Astrocyte of the spinal cord (primary cell): Measurements from ENCODE around the gene SEPSECS.
A peak's percentile ranks its signal among the peaks of the same experiment; 100 is the strongest.

Experiments
- DNase-seq: peaks from one replicate; pipeline ENCODE4 v3.0.0; 2011; ENCODE audit warnings: low read depth, low spot score
- H3K4me3 ChIP-seq: 2 replicates; pipeline ENCODE4 v1.5.1; 2011; ENCODE audit warnings: low read depth, mild to moderate bottlenecking, low read length, moderate library complexity
- in situ Hi-C: cut with HindIII; loops from 2 replicates; pipeline ENCODE4 v1.10.0; 2017; ENCODE audit warnings: low sequenced_read_pairs
- TF ChIP-seq, protein P1 (sequence below): IDR thresholded peaks from 2 replicates; pipeline ENCODE4 v1.5.1; 2012; ENCODE audit warnings: low read depth, mild to moderate bottlenecking, low read length, inconsistent platforms

Gene SEPSECS

DNA sequence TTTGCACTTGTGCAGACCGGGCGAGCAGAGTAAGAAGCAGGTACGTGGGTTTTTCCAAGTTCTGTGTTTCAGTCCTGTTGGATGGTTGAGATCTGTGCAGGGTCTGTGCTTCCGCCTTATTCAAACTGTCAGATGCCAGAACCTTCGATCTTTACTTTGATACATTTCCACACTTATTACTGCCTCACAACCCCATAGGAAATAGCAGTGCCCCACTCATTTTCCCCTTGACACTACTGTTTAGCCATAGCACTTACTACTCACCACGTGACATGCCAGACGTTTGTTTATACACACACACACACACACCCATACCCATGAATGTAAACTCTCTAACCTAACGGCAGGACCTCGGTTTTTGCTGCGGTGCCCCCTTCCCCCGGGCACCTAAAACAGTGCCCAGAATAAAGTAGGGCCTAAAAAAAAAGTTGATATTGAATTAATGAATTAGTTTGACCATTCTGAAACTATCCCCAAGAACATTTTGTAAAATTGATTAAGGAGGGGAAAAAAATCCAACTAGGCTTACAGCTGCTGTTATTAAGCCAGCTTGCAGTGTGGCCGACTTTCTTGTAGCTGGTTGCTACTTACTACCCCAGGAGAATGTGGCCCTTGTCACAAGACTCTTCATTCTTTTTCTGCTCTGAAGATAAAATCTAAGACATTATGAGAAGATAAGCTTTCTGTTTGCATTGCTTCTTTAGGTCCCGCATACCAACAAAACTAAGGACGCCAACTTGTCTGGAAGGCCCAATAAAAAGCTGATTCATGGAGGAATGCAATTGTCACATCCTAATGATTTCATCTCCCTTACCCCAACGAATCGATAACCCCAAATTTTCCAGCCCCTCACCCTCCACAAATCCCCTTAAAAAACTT, 704 bp upstream of the SEPSECS start:
- peak; percentile 21 for DNase-seq
- in situ Hi-C loops = no loop called here
- TF ChIP-seq, protein P1, sequence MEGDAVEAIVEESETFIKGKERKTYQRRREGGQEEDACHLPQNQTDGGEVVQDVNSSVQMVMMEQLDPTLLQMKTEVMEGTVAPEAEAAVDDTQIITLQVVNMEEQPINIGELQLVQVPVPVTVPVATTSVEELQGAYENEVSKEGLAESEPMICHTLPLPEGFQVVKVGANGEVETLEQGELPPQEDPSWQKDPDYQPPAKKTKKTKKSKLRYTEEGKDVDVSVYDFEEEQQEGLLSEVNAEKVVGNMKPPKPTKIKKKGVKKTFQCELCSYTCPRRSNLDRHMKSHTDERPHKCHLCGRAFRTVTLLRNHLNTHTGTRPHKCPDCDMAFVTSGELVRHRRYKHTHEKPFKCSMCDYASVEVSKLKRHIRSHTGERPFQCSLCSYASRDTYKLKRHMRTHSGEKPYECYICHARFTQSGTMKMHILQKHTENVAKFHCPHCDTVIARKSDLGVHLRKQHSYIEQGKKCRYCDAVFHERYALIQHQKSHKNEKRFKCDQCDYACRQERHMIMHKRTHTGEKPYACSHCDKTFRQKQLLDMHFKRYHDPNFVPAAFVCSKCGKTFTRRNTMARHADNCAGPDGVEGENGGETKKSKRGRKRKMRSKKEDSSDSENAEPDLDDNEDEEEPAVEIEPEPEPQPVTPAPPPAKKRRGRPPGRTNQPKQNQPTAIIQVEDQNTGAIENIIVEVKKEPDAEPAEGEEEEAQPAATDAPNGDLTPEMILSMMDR = no peak
- H3K4me3 ChIP-seq = peak overlapping the region; percentile 83

DNA sequence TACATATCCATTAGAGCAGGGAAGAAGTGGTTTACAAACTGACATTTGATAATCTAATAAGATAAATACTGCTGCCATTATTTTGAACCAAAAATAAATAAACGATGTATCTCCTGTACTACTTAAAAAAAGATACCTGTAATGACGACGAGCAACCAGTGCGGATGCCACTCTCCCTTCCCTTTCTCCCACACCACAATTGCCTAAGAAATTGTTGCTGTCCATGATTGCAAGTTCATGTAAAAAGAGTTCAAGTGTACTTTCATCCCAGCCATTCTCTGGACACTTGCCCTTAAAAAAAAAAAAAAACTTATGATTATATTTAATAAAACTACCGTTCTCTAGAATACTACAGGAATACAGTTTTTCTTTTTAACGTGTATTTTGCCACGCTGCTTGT, 1.4 kb downstream of the SEPSECS start:
- no peak overlapping the region for H3K4me3 ChIP-seq
- no peak for DNase-seq
- in situ Hi-C loops = no loop called here
- TF ChIP-seq, protein P1 = no peak

DNA sequence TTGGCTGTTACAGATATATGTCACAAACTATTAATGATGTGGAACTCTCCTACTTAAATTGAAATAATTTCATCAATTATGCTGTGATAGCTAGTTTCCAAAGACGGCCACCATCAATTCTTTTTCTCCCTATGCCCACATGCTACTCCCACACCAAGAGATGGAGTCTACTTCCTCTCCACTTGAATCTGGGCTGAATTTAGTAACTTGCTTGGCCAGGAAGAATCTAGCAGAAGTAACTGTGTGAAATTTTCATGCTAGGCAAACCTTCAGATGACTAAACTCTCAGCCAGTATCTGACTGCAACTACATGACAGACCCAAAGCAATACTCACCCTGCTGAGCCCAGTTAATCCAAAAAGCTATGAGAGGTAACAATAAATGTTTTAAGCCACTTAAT, 3.2 kb downstream of the SEPSECS start:
- no peak for DNase-seq
- no peak overlapping the region for H3K4me3 ChIP-seq
- TF ChIP-seq, protein P1 = no peak
- in situ Hi-C loops = no loop called here

DNA sequence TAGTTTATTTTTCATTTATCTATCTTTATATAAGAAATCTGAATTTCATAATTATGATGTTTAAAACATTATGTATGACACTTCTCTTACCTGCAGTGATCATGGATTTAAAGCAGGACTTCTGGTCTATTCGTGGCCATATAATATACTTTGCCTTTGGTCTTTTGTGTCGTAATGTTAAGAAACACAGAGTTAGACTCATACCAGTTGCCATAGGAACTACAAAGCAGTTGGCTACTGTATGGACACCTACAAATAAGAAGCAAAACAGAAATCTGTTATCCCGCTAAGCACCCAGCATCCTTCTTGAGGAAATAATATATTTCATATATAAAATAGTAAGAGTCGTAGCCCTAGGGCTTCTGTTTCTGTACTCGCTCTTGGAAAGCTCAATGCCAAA, 4.3 kb downstream of the SEPSECS start:
- no peak for DNase-seq
- TF ChIP-seq, protein P1 = no peak
- H3K4me3 ChIP-seq = no peak overlapping the region
- in situ Hi-C loops = no loop called here

DNA sequence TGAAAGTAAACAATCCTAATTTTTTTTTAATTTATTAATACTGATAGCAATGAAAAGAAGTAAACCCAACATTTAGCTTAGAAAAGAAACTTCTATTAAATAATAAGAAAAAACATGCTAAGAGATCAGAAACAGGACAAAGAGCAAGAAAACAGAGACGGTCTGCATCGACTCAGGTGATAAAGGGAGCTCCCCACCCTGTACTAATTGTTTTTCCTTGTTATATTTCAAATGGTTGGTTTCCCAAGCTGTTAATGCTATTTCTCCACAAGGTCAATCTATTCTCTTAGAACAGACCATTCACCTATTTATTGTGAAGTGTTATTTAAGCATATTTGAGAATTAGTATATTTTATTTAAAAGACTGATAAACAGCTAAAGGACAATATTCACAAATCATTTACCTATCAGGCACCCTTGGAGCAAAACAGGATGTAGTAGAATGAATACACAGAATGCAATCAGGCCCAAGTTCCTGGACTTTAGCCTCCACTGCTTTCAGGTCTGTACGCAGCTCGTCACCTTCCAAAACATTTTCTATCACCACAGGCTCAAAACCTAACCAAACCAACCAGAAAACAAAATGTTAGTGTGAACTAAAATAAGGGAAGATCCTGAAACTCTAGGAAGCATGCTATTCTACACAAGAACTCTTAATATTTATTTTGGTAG, 5.5 kb downstream of the SEPSECS start:
- no peak for DNase-seq
- H3K4me3 ChIP-seq = no peak overlapping the region
- in situ Hi-C loops = no loop called here
- TF ChIP-seq, protein P1 = no peak

DNA sequence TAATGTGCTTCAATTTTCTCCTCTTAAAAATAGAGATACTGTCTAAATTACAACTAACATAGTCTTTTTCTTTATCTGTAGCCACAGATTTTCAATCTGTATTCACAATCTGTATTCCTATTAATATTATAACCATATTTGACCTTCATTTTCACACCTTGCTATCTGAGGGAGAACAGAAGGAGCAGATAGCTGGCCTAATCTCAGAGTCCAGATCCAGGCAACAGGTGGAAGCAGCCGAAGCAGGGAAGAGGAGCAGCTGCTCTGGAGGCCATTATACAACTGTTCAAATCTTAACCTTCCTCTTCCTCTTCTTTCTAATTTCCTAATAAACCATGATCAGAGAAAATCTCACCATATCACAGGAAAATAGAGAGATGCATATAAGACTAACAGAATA, 14.2 kb downstream of the SEPSECS start:
- TF ChIP-seq, protein P1 = no peak

More for the DNA sequence above, 14.2 kb downstream of the SEPSECS start:
- no peak for DNase-seq
- in situ Hi-C loops = no loop called here
- no peak overlapping the region for H3K4me3 ChIP-seq
